A549 (cell line): ENCODE measurements around the gene DBH. TPM values are rescaled to one million over a fixed set of nuclear protein-coding genes. Genes with fewer than 3 reads are reported as not detected.

Source experiments
- ATAC-seq, 2 experiments: fragments of 200-7000 bp in 1 of 2; fragments of >200 bp in 1 of 2; cut with Nextera tagmentation in 1 of 2; cut with Tn5 transposase in 1 of 2; 3 replicates each; pipeline versions ENCODE4 v1.8.0 to v1.9.1; 2018 to 2020; ENCODE audit warnings: mild to moderate bottlenecking in 1 of 2, moderate library complexity in 1 of 2
- CTCF ChIA-PET: fragments of 300-600 bp; sonication (Branson Sonifier 250); formaldehyde crosslinking; extraction: SDS; loops from one replicate; lab custom pipeline; 2021; ENCODE audit warnings: antibody characterized with exemption, inconsistent platforms; lab: Yijun Ruan, JAX
- POLR2A ChIA-PET: fragments of 350-600 bp; formaldehyde crosslinking; extraction: SDS; loops from one replicate; lab custom pipeline; 2021; ENCODE audit warnings: antibody characterized with exemption, inconsistent platforms; lab: Yijun Ruan, JAX
- DNase-seq, 2 experiments: peaks; one replicate each; pipeline versions ENCODE4 v3.0.0 to v3.0.0-alpha.2; 2011 to 2016; ENCODE audit warnings: low read depth in 1 of 2, low spot score in 1 of 2
- FAIRE-seq: peaks from 2 replicates; lab custom pipeline; 2011; peaks lifted over from hg19 to GRCh38; lab: Jason Lieb, UNC
- H3K27ac ChIP-seq, 2 experiments: fragments of >200 bp; sonication (Bioruptor Twin); formaldehyde crosslinking; 3 replicates each; pipeline ENCODE4 v1.5.1; 2016 to 2017
- H3K4me1 ChIP-seq: fragments of >200 bp; sonication (Bioruptor Twin); formaldehyde crosslinking; 3 replicates; pipeline ENCODE4 v1.6.1; 2016
- H3K4me2 ChIP-seq: fragments of >200 bp; sonication (Bioruptor Twin); formaldehyde crosslinking; 3 replicates; pipeline ENCODE4 v1.6.1; 2016
- H3K4me3 ChIP-seq: fragments of >200 bp; sonication (Bioruptor Twin); formaldehyde crosslinking; 3 replicates; pipeline ENCODE4 v1.5.1; 2016
- H3K9me3 ChIP-seq: fragments of >200 bp; sonication (Bioruptor Twin); formaldehyde crosslinking; 3 replicates; pipeline ENCODE4 v1.6.1; 2016
- ATOH8 ChIP-seq: fragments of 250-450 bp; sonication (Bioruptor Pico); IDR thresholded peaks from 2 replicates; pipeline ENCODE4 v1.5.0; 2020; ENCODE audit warnings: low read depth, mild to moderate bottlenecking, moderate library complexity
- CBX8 ChIP-seq: fragments of 200-600 bp; sonication (generic); IDR thresholded peaks from 2 replicates; pipeline ENCODE4 v1.6.1; 2016
- E2F6 ChIP-seq: IDR thresholded peaks from 2 replicates; pipeline ENCODE4 v1.6.1; 2012; ENCODE audit warnings: low read depth, borderline replicate concordance
- ELK1 ChIP-seq: fragments of 150-350 bp; IDR thresholded peaks from 2 replicates; pipeline ENCODE4 v1.6.1; 2014; ENCODE audit warnings: low read depth, mild to moderate bottlenecking, low read length
- EP300 ChIP-seq, 2 experiments: fragments of >200 bp; sonication (Bioruptor Twin); formaldehyde crosslinking; IDR thresholded peaks; 2 replicates in 1 of 2; 3 replicates in 1 of 2; pipeline ENCODE4 v1.6.1; 2016 to 2017
- ESRRA ChIP-seq: fragments of 150-350 bp; IDR thresholded peaks from 2 replicates; pipeline ENCODE4 v1.6.1; 2014; ENCODE audit warnings: mild to moderate bottlenecking, low read length, borderline replicate concordance
- HMGXB4 ChIP-seq: fragments of 250-450 bp; sonication (Bioruptor Pico); IDR thresholded peaks from 2 replicates; pipeline ENCODE4 v1.5.0; 2021; ENCODE audit warnings: mild to moderate bottlenecking, moderate library complexity, borderline replicate concordance
- MAX ChIP-seq: IDR thresholded peaks from 2 replicates; pipeline ENCODE4 v1.6.1; 2012
- NFE2L2 ChIP-seq: fragments of 150-350 bp; conservative IDR thresholded peaks from 2 replicates; pipeline ENCODE4 v1.6.1; 2014; ENCODE audit warnings: low read length
- NR3C1 ChIP-seq: fragments of >200 bp; sonication (Bioruptor Twin); formaldehyde crosslinking; IDR thresholded peaks from 3 replicates; pipeline ENCODE4 v1.6.1; 2017
- PHF8 ChIP-seq: fragments of 200-600 bp; sonication (generic); IDR thresholded peaks from 2 replicates; pipeline ENCODE4 v1.6.1; 2016; ENCODE audit warnings: low read depth, mild to moderate bottlenecking, antibody characterized with exemption, moderate library complexity, borderline replicate concordance
- RNF2 ChIP-seq: fragments of 200-600 bp; sonication (generic); IDR thresholded peaks from 2 replicates; pipeline ENCODE4 v1.6.1; 2016; ENCODE audit warnings: low read depth, mild to moderate bottlenecking, antibody characterized with exemption, moderate library complexity, borderline replicate concordance
- SMC3 ChIP-seq: fragments of >200 bp; sonication (Bioruptor Twin); formaldehyde crosslinking; IDR thresholded peaks from 3 replicates; pipeline ENCODE4 v1.6.1; 2018; ENCODE audit warnings: inconsistent platforms
- WGBS: methylation state at CpG from one replicate; pipeline ENCODE4 v1.1.6; 2017; ENCODE audit errors: missing lambda C conversion rate; 5-methylcytosine and 5-hydroxymethylcytosine counted together
- polyA plus RNA-seq, 4 experiments: library from polyadenylated mRNA; depleted of rRNA in 3 of 4; stranded (reverse); fragments of >200 nt; fragmentation: RNase III in 1 of 4; extraction: RNeasy Plus Mini Kit Qiagen cat#74134 plus additional on column Dnase treatment in 1 of 4; gene quantifications; 2 replicates in 3 of 4; 3 replicates in 1 of 4; pipeline ENCODE4 v1.2.3, GENCODE V29; 2011 to 2017

The DBH gene
- polyA plus RNA-seq, 2 of the 4 experiments (the other 2 are of a cell fraction), result not detected

- WGBS, result 38% methylated on average over 9 of the region's 20 CpGs
- POLR2A ChIA-PET, result no interaction called here
- no peaks in the 10 kb centered on the region for H3K9me3 ChIP-seq
- CTCF ChIA-PET, result interaction anchor here (1.0 to 1.9 kb wide), 5 partner anchors 11 to 351 kb away, joined by 3 to 7 read pairs (median 3); no protein-coding TSS in a partner anchor
- no peak overlapping the region for H3K27ac ChIP-seq
- no peak overlapping the region for H3K4me3 ChIP-seq
- H3K4me1 ChIP-seq, result no peaks in the 10 kb centered on the region
- DNase-seq, result no peak
- FAIRE-seq, result no peak
- TF ChIP-seq ESRRA, result no peak
- no peak for TF ChIP-seq EP300 (IDR thresholded peaks at IDR 0.05)
- TF ChIP-seq NFE2L2, result no peak
- no peak for TF ChIP-seq ELK1
- no peak for TF ChIP-seq E2F6
- TF ChIP-seq PHF8, result no peak
- TF ChIP-seq RNF2, result no peak
- no peak overlapping the region for H3K4me2 ChIP-seq
- no peak for ATAC-seq
Observed at GRCh38 chr9:133643362-133643755, 7.2 kb downstream of the DBH start.

- WGBS, result 39% methylated on average over 12 of the region's 23 CpGs
- POLR2A ChIA-PET, result interaction anchor here (1.0 kb wide), 1 partner anchor 457 kb away, joined by 3 read pairs; no protein-coding TSS in a partner anchor
- H3K9me3 ChIP-seq, result no peaks in the 10 kb centered on the region
- TF ChIP-seq SMC3 (no peak), NR3C1 (no peak)
- ATAC-seq (no peak; a peak in 1 of 6 replicates), DNase-seq (no peak), FAIRE-seq (no peak)
- H3K4me1 ChIP-seq, result no peaks in the 10 kb centered on the region
- no peak overlapping the region for H3K4me2 ChIP-seq
- no peak overlapping the region for H3K4me3 ChIP-seq
- no peak overlapping the region for H3K27ac ChIP-seq
- CTCF ChIA-PET, result interaction anchor here (0.6 to 1.9 kb wide), 6 partner anchors 10 to 1476 kb away, joined by 3 to 7 read pairs (median 4); no protein-coding TSS in a partner anchor
Observed at GRCh38 chr9:133643978-133644760, 8.0 kb downstream of the DBH start.

GRCh38 chr9:133645021-133645765, 9.0 kb downstream of the DBH start:
- ChIA-PET POLR2A (interaction anchor here (1.0 kb wide), 1 partner anchor 458 kb away, joined by 3 read pairs; no protein-coding TSS in a partner anchor), CTCF (interaction anchor here (0.6 to 1.1 kb wide), 2 partner anchors 20 to 1475 kb away, joined by 3 to 4 read pairs; no protein-coding TSS in a partner anchor)
- no peak for DNase-seq
- no peak for ATAC-seq
- Histone ChIP-seq H3K4me2 (no peak overlapping the region), H3K4me1 (no peaks in the 10 kb centered on the region), H3K4me3 (no peak overlapping the region), H3K27ac (no peak overlapping the region), H3K9me3 (no peaks in the 10 kb centered on the region)
- TF ChIP-seq NFE2L2 (no peak), ATOH8 (no peak), MAX (no peak), HMGXB4 (CRISPR knock-in tag) (no peak), CBX8 (no peak)
- no peak for FAIRE-seq
- WGBS, result 32% methylated on average over 10 of the region's 10 CpGs
